Stimulated activated effector memory CD8-positive, alpha-beta T cell treated with anti-CD3 and anti-CD28 coated beads, Interleukin-12 subunit alpha, Interleukin-12 subunit beta, amount 100 ng/mL, for 72 hours (primary cell): ENCODE results near the gene GJB4.
"Not testable (repeated sequence)": the region's sequence is repeated elsewhere in the genome, so short reads cannot be mapped to it uniquely, and the experiment has no call there.

Experiments
- ATAC-seq: fragments of 150-1000 bp; cut with Tn5 transposase; 2 replicates; pipeline ENCODE4 v1.10.0; 2021
- DNase-seq, 2 donors: peaks; one replicate each; pipeline ENCODE4 v3.0.0; 2021 to 2022; ENCODE audit warnings: low spot score in 2 of 2
- H3K27ac Mint-ChIP-seq: one replicate; pipeline ENCODE4 v1.8.0; 2022; ENCODE audit warnings: mild to moderate bottlenecking, mixed read lengths
- H3K36me3 Mint-ChIP-seq: one replicate; pipeline ENCODE4 v1.8.0; 2022; ENCODE audit warnings: mild to moderate bottlenecking, mixed read lengths
- H3K4me1 Mint-ChIP-seq: one replicate; pipeline ENCODE4 v1.8.0; 2022; ENCODE audit warnings: mixed read lengths
- H3K4me3 Mint-ChIP-seq: one replicate; pipeline ENCODE4 v1.8.0; 2022; ENCODE audit warnings: mild to moderate bottlenecking, mixed read lengths
- H3K9me3 Mint-ChIP-seq: one replicate; pipeline ENCODE4 v1.8.0; 2022; ENCODE audit warnings: mixed read lengths

GJB4 gene

DNA sequence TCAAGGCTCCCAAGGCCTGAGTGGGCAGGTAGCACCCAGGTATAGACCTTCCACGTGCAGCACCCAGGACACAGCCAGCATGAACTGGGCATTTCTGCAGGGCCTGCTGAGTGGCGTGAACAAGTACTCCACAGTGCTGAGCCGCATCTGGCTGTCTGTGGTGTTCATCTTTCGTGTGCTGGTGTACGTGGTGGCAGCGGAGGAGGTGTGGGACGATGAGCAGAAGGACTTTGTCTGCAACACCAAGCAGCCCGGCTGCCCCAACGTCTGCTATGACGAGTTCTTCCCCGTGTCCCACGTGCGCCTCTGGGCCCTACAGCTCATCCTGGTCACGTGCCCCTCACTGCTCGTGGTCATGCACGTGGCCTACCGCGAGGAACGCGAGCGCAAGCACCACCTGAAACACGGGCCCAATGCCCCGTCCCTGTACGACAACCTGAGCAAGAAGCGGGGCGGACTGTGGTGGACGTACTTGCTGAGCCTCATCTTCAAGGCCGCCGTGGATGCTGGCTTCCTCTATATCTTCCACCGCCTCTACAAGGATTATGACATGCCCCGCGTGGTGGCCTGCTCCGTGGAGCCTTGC, 1.7 kb downstream of the GJB4 start:
- no peaks in the 10 kb centered on the region for H3K4me1 Mint-ChIP-seq
- H3K9me3 Mint-ChIP-seq, result no peaks in the 10 kb centered on the region
- no peak for DNase-seq
- no peaks in the 10 kb centered on the region for H3K36me3 Mint-ChIP-seq
- no peak overlapping the region for H3K4me3 Mint-ChIP-seq
- H3K27ac Mint-ChIP-seq, result no peak overlapping the region
- no peak for ATAC-seq

DNA sequence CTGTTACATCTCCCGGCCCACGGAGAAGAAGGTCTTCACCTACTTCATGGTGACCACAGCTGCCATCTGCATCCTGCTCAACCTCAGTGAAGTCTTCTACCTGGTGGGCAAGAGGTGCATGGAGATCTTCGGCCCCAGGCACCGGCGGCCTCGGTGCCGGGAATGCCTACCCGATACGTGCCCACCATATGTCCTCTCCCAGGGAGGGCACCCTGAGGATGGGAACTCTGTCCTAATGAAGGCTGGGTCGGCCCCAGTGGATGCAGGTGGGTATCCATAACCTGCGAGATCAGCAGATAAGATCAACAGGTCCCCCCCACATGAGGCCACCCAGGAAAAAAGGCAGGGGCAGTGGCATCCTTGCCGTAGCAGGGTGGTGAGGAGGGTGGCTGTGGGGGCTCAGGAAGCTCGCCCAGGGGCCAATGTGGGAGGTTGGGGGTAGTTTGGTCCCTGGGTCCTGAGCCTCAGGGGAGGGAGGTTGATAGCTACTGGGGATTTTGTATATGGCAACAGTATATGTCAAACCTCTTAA, 2.3 kb downstream of the GJB4 start:
- H3K4me3 Mint-ChIP-seq, result no peak overlapping the region
- H3K36me3 Mint-ChIP-seq, result no peaks in the 10 kb centered on the region
- DNase-seq (no peak), ATAC-seq (no peak)
- no peak overlapping the region for H3K27ac Mint-ChIP-seq
- H3K9me3 Mint-ChIP-seq, result no peaks in the 10 kb centered on the region
- no peaks in the 10 kb centered on the region for H3K4me1 Mint-ChIP-seq

DNA sequence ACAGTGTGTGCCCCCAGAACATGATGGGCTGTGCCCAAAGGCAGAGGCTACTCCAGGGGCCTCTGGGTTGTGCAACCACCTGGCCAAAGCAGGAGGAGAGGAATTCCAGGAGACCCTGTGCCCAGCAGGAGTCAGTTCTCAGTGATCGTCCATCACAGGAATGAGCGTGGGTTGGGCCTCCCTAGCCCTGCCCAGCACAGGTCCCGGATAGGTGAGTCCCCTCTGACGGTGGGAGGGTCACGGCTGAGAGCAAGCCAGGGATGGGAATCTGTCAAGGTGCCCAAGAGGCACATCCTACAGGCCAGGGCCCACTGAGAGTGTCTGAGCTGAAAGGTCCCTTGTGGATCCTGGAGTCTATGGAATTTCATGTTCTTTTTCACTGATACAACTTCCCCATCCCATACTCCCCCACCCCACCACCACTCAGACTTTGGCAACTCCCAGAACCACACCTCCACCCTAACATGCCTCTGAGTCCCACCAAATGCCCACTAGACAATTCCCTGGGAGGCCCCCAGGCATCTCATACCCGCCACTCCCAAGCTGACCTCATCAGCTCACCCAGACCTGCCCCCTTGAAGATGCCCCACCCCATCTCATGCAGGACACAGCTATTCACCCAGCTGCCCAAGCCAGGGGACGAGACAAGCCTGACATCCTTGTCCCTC, 3.1 kb downstream of the GJB4 start:
- no peak for DNase-seq
- H3K27ac Mint-ChIP-seq, result no peak overlapping the region
- H3K4me1 Mint-ChIP-seq, result no peaks in the 10 kb centered on the region
- no peak for ATAC-seq
- no peaks in the 10 kb centered on the region for H3K36me3 Mint-ChIP-seq
- H3K9me3 Mint-ChIP-seq, result no peaks in the 10 kb centered on the region
- no peak overlapping the region for H3K4me3 Mint-ChIP-seq

DNA sequence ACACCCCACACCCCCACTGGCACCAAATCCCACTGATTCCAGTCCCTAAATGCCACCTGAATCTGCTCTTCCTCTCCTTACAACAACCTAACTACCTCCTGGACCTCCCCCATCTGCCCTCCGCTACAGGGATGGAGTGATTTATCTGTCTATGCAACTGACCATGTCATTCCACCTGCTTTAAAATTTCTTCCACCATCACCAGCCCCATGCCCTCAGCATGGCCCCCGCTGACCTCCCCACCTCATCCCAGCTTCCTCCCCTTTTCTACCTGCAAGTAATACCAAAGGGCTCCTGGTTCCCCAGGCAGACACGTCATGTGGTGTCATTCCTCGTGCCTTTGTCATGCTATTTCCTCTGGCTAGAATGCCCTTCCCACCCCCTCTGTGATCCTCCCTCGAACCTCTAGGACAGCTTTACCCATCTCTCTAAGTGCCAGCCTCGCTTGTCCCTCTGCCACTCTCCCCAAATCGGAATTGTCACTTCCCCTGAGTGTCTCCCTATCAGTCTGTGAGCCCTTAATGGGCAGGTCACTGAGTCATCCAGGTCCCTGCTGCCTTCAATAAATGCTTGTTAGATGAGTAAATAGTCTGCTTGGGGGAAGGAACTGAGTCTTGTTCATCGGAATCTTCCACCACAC, 3.7 kb downstream of the GJB4 start:
- Mint-ChIP-seq H3K36me3 (no peaks in the 10 kb centered on the region), H3K9me3 (no peaks in the 10 kb centered on the region), H3K4me3 (no peak overlapping the region), H3K27ac (no peak overlapping the region), H3K4me1 (no peaks in the 10 kb centered on the region)
- no peak for DNase-seq
- ATAC-seq, result no peak

DNA sequence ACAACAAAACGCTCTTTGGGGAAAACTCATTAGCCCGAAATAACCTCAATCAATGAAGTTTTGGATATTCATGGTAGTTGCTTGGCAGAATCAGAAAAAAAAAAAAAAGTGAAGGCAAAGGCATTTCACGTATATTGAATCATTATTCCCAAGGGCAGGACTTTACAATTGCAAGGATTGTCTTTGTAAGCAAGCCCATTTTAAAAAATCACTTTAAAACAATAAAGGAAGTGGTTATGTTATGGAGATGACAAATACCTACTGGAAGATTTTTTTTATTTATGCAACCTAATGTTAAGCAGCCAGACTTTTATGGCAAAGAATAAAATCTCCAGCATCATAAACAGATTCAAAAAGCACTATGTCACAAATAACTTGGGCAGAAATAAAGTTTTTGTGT, 9.3 kb downstream of the GJB4 start:
- H3K27ac Mint-ChIP-seq, result no peak overlapping the region

DNA sequence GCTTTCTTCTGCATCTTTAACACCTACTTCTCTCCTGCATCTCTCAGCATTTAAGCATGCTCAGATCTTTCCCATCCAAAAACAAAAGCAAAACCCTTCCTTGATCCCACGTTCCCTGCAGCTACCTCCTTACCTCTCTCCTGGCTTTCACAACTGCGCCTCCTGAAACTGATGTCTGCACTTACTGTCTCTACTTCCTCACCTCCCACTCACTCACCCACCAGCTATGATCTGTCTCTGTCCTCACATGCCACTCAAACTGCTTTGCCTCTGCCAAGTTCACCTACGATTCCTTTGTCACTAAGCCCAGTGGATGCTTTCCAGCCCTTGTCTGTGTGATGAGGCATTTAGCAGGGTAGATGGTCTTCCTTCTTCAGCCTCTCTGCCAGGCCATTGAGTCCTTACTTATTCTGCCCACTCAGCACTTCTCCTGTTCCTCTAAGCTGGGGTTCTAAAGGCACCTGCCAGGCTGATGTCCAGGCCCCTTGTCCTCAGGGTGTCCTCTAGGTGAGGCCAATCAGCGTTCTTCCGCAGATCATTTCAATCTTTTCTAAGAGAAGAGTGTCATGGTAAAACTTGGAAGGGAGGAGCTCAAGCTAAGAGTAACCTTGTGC, 11.5 kb downstream of the GJB4 start:
- Mint-ChIP-seq H3K9me3 (no peaks in the 10 kb centered on the region), H3K36me3 (no peaks in the 10 kb centered on the region), H3K27ac (no peak overlapping the region), H3K4me3 (no peak overlapping the region), H3K4me1 (no peaks in the 10 kb centered on the region)
- ATAC-seq (peak; percentile 21), DNase-seq (no peak)

More for the DNA sequence above, 9.3 kb downstream of the GJB4 start:
- DNase-seq, result no peak
- Mint-ChIP-seq H3K36me3 (no peaks in the 10 kb centered on the region), H3K9me3 (no peaks in the 10 kb centered on the region), H3K4me1 (no peaks in the 10 kb centered on the region), H3K4me3 (no peak overlapping the region)
- no peak for ATAC-seq

DNA sequence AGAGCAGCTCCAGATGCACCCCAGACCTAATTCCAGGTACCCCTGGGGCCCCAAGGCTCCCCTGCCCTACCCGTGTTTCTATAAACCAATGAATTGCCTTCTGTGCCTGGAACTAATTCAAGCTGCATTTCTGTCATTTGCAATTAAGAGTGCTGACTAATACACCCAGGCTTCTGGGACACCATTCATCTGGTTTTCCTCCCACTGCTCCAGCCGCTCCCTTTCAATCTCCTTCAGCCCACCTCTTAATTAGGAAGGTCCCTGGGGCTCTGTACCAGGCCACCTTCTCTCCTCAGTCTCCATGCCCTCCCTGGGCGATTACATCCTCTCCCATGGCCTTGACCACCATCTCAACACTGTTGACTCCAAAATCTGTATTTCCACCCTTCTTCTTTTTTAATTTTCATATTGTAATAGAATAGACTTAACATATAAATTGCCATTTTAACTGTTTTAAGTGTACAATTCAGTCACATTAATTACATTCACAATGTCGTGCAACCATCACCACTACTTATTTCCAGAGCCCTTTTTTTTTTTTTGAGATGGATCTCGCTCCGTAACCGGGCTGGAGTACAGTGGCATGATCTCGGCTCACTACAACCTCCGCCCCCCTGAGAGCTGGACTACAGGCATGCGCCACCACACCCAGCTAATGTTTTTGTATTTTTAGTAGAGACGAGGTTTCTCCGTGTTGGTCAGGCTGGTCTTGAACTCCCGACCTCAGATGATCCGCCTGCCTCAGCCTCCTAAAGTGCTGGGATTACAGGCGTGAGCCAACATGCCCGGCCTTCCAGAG, 12.2 kb downstream of the GJB4 start:
- Mint-ChIP-seq H3K4me1 (no peaks in the 10 kb centered on the region), H3K27ac (no peak overlapping the region), H3K9me3 (no peaks in the 10 kb centered on the region), H3K36me3 (no peaks in the 10 kb centered on the region), H3K4me3 (no peak overlapping the region)
- ATAC-seq, result no peak
- DNase-seq, result no peak

DNA sequence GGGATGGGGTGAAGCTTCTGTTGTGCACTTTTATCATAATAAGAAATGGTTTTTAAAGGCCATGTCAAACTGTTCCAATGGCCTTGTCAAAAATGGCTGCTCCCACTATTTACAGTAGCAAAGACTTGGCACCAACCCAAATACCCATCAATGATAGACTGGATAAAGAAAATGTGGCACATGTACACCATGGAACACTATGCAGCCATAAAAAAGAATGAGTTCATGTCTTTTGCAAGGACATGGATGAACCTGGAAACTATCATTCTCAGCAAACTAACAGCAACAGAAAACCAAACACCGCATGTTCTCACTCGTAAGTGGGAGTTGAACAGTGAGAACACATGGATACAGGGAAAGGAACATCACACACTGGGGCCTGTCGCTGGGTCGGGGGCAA, 13.6 kb downstream of the GJB4 start:
- H3K4me3 Mint-ChIP-seq, ATAC-seq, H3K9me3 Mint-ChIP-seq, H3K27ac Mint-ChIP-seq, DNase-seq, H3K36me3 Mint-ChIP-seq, H3K4me1 Mint-ChIP-seq: not testable (repeated sequence)

DNA sequence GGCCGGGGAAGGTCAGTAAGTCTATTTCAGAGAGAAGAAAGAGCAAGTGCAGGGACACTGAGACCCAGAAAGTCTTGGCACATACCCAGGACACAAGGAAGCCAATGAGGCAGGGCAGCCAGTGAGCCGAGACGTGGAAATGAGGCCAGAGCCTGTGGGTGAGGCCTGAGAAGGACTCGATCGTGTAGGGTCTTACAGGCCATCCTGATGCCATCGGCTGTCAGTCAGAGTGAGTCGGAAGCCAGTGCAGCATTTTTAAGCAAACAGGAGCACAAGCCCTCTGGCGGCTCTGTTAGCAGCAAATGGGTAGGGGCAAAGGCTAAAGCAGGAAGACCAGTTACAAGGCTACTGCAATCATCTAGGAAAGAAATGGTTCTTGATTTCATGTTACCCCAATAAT, 15.4 kb downstream of the GJB4 start:
- Mint-ChIP-seq H3K4me3 (no peak overlapping the region), H3K36me3 (no peaks in the 10 kb centered on the region), H3K9me3 (no peaks in the 10 kb centered on the region), H3K27ac (no peak overlapping the region), H3K4me1 (no peaks in the 10 kb centered on the region)
- ATAC-seq, result no peak
- DNase-seq, result no peak

DNA sequence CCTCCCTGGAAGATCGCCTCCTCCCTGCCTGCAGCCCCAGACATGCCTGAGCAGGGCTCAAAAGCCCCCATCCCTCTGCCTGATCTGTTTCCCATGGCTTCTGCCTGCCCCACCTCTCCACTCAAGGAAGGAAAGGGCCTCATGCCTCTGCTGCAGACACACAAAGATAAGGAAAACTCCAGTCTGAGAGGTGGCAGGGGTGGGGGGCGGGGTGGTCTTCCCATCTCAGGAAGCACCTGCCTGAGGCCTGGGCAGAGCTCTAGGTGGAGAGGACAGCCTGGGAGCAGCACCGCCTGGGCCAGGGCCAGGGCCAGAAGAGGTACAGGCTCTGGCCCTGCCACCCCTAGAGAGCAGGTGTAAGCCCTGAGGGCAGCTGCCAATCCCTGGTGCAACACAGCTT, 17.4 kb downstream of the GJB4 start:
- Mint-ChIP-seq H3K9me3 (no peaks in the 10 kb centered on the region), H3K36me3 (no peaks in the 10 kb centered on the region), H3K4me3 (no peak overlapping the region), H3K27ac (no peak overlapping the region), H3K4me1 (no peaks in the 10 kb centered on the region)
- DNase-seq (no peak), ATAC-seq (no peak)

DNA sequence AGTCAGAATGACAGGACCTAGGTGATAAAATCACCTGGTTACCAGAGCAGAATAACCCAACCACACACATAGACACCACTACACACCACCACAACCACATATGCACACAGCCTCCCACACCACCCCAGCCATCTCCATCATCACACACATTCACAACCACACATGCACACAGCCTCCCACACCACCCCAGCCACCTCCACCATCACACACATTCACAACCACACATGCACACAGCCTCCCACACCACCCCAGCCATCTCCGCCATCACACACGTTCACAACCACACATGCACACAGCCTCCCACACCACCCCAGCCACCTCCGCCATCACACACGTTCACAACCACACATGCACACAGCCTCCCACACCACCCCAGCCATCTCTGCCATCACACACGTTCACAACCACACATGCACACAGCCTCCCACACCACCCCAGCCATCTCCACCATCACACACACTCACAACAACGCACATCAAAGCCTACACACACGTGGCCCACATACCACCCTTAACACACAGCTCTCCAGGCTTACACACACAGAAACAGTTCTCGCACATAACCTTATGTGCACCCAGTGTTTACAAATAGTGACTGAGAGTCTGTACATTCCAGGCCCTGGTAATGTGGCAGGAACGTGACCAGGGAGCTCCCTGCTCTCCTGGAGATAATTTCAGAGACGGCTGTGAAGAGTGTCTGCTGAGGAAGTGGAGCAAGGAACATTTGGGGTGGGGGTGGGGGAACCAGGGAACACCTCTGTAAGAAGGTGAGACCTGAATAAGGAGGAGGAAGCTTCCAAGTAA, 18.2 kb downstream of the GJB4 start:
- H3K4me1 Mint-ChIP-seq, result no peaks in the 10 kb centered on the region
- no peak overlapping the region for H3K4me3 Mint-ChIP-seq
- no peak overlapping the region for H3K27ac Mint-ChIP-seq
- H3K36me3 Mint-ChIP-seq, result no peaks in the 10 kb centered on the region
- ATAC-seq, result no peak
- DNase-seq, result no peak
- H3K9me3 Mint-ChIP-seq, result no peaks in the 10 kb centered on the region

DNA sequence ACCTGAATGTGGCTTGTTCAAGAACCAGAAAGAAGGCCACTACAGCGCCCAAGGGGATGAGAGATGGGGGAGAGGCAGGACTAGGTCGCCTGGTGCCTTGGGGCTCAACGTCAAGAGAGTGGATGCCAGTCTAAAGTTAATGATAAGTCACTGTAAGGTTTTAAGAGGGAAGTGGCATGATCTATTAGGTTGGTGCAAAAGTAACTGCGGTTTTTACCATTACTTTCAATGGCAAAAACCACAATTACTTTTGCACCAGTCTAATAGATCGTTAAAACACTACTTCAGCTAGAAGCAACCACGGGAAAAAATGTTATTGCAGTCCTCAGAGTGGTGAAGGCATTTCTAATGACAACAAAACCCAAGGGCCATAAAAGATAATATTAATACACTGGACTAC, 18.8 kb downstream of the GJB4 start:
- Mint-ChIP-seq H3K36me3 (no peaks in the 10 kb centered on the region), H3K4me3 (no peak overlapping the region), H3K4me1 (no peaks in the 10 kb centered on the region), H3K9me3 (no peaks in the 10 kb centered on the region), H3K27ac (no peak overlapping the region)
- DNase-seq, result no peak
- no peak for ATAC-seq

DNA sequence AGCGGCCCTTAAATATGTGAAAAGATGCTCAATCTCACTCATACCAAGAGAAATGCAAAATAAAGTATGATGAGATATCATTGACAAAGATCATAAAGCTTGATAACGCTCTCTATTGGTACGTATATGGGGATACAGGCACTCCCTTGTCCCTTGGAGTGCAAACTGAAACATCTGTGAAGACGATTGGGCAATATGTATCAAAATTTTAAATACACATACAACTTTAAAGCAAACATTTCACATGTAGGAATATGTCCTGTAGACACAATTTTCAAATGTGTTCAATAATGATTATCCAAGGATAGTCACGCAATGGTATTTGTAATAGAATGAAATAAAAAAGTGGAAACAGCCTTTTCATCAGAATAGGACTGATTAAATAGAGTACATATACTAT, 19.5 kb downstream of the GJB4 start:
- Mint-ChIP-seq H3K4me3 (no peak overlapping the region), H3K4me1 (no peaks in the 10 kb centered on the region), H3K36me3 (no peaks in the 10 kb centered on the region), H3K9me3 (no peaks in the 10 kb centered on the region), H3K27ac (no peak overlapping the region)
- DNase-seq, result no peak
- ATAC-seq, result no peak

DNA sequence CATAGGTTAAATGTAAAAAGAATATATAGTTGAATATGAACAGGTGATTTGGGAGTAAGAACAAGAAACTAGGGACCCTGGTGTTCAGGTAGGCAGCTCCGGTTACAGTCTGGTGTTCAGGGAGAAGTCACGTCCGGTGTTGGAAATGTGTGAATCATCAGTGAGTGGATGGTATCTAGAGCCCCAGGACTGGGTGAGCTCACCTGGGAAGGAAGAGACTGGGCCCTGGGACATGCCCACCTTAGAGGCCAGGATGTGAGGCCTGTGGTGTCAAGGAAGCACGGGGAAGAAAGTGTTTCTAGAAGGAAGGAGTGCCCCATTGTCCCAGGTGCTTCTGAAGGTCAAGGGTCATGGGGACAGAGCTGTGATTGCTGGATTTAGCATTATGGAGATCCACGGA, 20.0 kb downstream of the GJB4 start:
- Mint-ChIP-seq H3K9me3 (no peaks in the 10 kb centered on the region), H3K36me3 (no peaks in the 10 kb centered on the region), H3K4me3 (no peak overlapping the region), H3K27ac (no peak overlapping the region), H3K4me1 (no peaks in the 10 kb centered on the region)
- ATAC-seq (no peak), DNase-seq (no peak)

DNA sequence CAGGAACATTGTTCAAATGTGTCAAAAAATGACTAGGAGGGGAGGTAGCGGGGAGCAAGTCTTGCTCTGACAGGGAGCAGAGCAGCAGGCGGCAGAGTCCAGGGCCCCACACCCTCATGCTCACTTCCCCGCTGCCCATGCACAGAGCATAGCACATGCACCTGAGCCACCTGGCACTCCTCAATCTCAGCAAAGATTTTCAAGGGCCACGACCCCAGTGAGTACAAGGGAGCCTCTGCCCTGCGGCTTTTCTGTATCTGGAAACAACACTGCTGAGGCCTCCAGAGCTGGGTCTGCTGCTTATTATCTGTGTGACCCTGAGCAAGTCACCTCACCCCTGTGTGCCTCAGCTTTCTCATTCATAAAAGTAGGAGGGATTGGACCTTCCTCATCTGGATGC, 20.4 kb downstream of the GJB4 start:
- Mint-ChIP-seq H3K4me3 (no peak overlapping the region), H3K36me3 (no peaks in the 10 kb centered on the region), H3K9me3 (no peaks in the 10 kb centered on the region), H3K27ac (no peak overlapping the region), H3K4me1 (no peaks in the 10 kb centered on the region)
- no peak for DNase-seq
- no peak for ATAC-seq
